Mesodermal cell (in vitro differentiated cells): Measurements from ENCODE around the gene FBXO28.

Experiments
- H3K27ac ChIP-seq: 2 replicates; pipeline ENCODE4 v1.7.0; 2013; ENCODE audit warnings: mild to moderate bottlenecking, low read depth, low read length, moderate library complexity; ENCODE audit not compliant: severe bottlenecking
- H3K36me3 ChIP-seq: 2 replicates; pipeline ENCODE4 v1.7.1; 2013; ENCODE audit warnings: mild to moderate bottlenecking, low read length, moderate library complexity; ENCODE audit not compliant: control insufficient read depth, insufficient read depth
- H3K4me1 ChIP-seq: one replicate; pipeline ENCODE4 v1.7.1; 2013; ENCODE audit warnings: mild to moderate bottlenecking, low read length; ENCODE audit not compliant: insufficient read depth, control insufficient read depth, poor library complexity, severe bottlenecking
- H3K4me3 ChIP-seq: 2 replicates; pipeline ENCODE4 v1.7.0; 2013; ENCODE audit warnings: low read length, control low read depth, mild to moderate bottlenecking; ENCODE audit not compliant: insufficient read depth, poor library complexity, severe bottlenecking; ENCODE audit errors: extremely low read depth
- H3K9me3 ChIP-seq: 2 replicates; pipeline ENCODE4 v1.7.1; 2013; ENCODE audit warnings: mild to moderate bottlenecking, low read length, moderate library complexity; ENCODE audit not compliant: control insufficient read depth
- WGBS, 2 experiments: methylation state at CpG; one replicate each; pipeline ENCODE4 v1.1.5; 2013; ENCODE audit warnings: missing lambda C conversion rate in 2 of 2; ENCODE audit not compliant: insufficient coverage in 2 of 2; 5-methylcytosine and 5-hydroxymethylcytosine counted together

The FBXO28 gene

GRCh38 chr1:224080115-224080774, 33.7 kb upstream of the FBXO28 start:
- Histone ChIP-seq H3K4me3 (no peak overlapping the region), H3K36me3 (no peaks in the 10 kb centered on the region), H3K4me1 (peaks cover 14% of the 10 kb centered on the region), H3K9me3 (peaks cover 6% of the 10 kb centered on the region), H3K27ac (peak overlapping the region; percentile 67)
- WGBS, 2 experiments, result 75 to 83% methylated on average over 8 of the region's 9 CpGs

- Histone ChIP-seq H3K9me3 (peaks cover 6% of the 10 kb centered on the region), H3K36me3 (no peaks in the 10 kb centered on the region), H3K4me3 (no peak overlapping the region), H3K4me1 (peaks cover 14% of the 10 kb centered on the region), H3K27ac (no peak overlapping the region)
- 80 to 82% methylated on average over 1 to 2 of the region's 2 CpGs for WGBS, 2 experiments
Measured at GRCh38 chr1:224081604-224082003, 32.3 kb upstream of the FBXO28 start.

GRCh38 chr1:224082146-224082545, 31.8 kb upstream of the FBXO28 start:
- Histone ChIP-seq H3K4me3 (no peak overlapping the region), H3K27ac (no peak overlapping the region), H3K4me1 (peaks cover 14% of the 10 kb centered on the region), H3K36me3 (no peaks in the 10 kb centered on the region), H3K9me3 (peaks cover 6% of the 10 kb centered on the region)
- 43% methylated on average over 1 of the region's 4 CpGs; no CpG with 5 or more reads in 1 of the 2 experiments for WGBS, 2 experiments

GRCh38 chr1:224084867-224085266, 29.0 kb upstream of the FBXO28 start:
- no peak overlapping the region for H3K4me3 ChIP-seq
- H3K9me3 ChIP-seq, result peaks cover 6% of the 10 kb centered on the region
- 83% methylated on average over 2 of the region's 4 CpGs; no CpG with 5 or more reads in 1 of the 2 experiments for WGBS, 2 experiments
- no peaks in the 10 kb centered on the region for H3K36me3 ChIP-seq
- H3K27ac ChIP-seq, result no peak overlapping the region
- H3K4me1 ChIP-seq, result peaks cover 13% of the 10 kb centered on the region

- no peaks in the 10 kb centered on the region for H3K36me3 ChIP-seq
- 100% methylated on average over 2 of the region's 4 CpGs for WGBS, 2 experiments
Measured at GRCh38 chr1:224085421-224086108, 28.3 kb upstream of the FBXO28 start.

GRCh38 chr1:224087286-224087794, 26.6 kb upstream of the FBXO28 start:
- WGBS, 2 experiments, result no CpG with 5 or more reads among the region's 2 CpGs

More at GRCh38 chr1:224085421-224086108, 28.3 kb upstream of the FBXO28 start:
- no peak overlapping the region for H3K27ac ChIP-seq
- peaks cover 6% of the 10 kb centered on the region for H3K4me1 ChIP-seq
- H3K9me3 ChIP-seq, result peaks cover 6% of the 10 kb centered on the region
- H3K4me3 ChIP-seq, result no peak overlapping the region

GRCh38 chr1:224089583-224089982, 24.3 kb upstream of the FBXO28 start:
- WGBS, 2 experiments, result 100% methylated on average over 2 of the region's 3 CpGs
- Histone ChIP-seq H3K4me1 (no peaks in the 10 kb centered on the region), H3K9me3 (no peaks in the 10 kb centered on the region), H3K4me3 (no peak overlapping the region), H3K36me3 (no peaks in the 10 kb centered on the region), H3K27ac (no peak overlapping the region)

More at GRCh38 chr1:224087286-224087794, 26.6 kb upstream of the FBXO28 start:
- Histone ChIP-seq H3K4me3 (no peak overlapping the region), H3K4me1 (peaks cover 5% of the 10 kb centered on the region), H3K27ac (no peak overlapping the region), H3K9me3 (peaks cover 6% of the 10 kb centered on the region), H3K36me3 (no peaks in the 10 kb centered on the region)

GRCh38 chr1:224090116-224090515, 23.8 kb upstream of the FBXO28 start:
- no peaks in the 10 kb centered on the region for H3K36me3 ChIP-seq

GRCh38 chr1:224092111-224092510, 21.8 kb upstream of the FBXO28 start:
- Histone ChIP-seq H3K4me3 (no peak overlapping the region), H3K4me1 (no peaks in the 10 kb centered on the region), H3K9me3 (no peaks in the 10 kb centered on the region), H3K36me3 (no peaks in the 10 kb centered on the region), H3K27ac (no peak overlapping the region)
- WGBS, 2 experiments, result no CpG with 5 or more reads among the region's 1 CpG

More at GRCh38 chr1:224090116-224090515, 23.8 kb upstream of the FBXO28 start:
- Histone ChIP-seq H3K27ac (no peak overlapping the region), H3K9me3 (no peaks in the 10 kb centered on the region), H3K4me3 (no peak overlapping the region), H3K4me1 (no peaks in the 10 kb centered on the region)
- 91 to 97% methylated on average over 5 of the region's 5 CpGs for WGBS, 2 experiments

- Histone ChIP-seq H3K9me3 (no peaks in the 10 kb centered on the region), H3K4me1 (no peaks in the 10 kb centered on the region), H3K4me3 (no peak overlapping the region), H3K27ac (no peak overlapping the region), H3K36me3 (no peaks in the 10 kb centered on the region)
- 80 to 83% methylated on average over 2 of the region's 2 CpGs for WGBS, 2 experiments
Measured at GRCh38 chr1:224092601-224093000, 21.3 kb upstream of the FBXO28 start.

- Histone ChIP-seq H3K4me3 (no peak overlapping the region), H3K9me3 (no peaks in the 10 kb centered on the region), H3K4me1 (no peaks in the 10 kb centered on the region), H3K36me3 (no peaks in the 10 kb centered on the region), H3K27ac (no peak overlapping the region)
- no CpG with 5 or more reads among the region's 1 CpG for WGBS, 2 experiments
Measured at GRCh38 chr1:224095339-224095738, 18.6 kb upstream of the FBXO28 start.
